Measurements from ENCODE around the gene PSMC3.

GRCh38 chr11:47390422-47390760 is 35.8 kb downstream of the PSMC3 start:
- TF ChIP-seq CTCF (IDR thresholded peaks at IDR 0.05; ENCODE audit: poor library complexity) (no peak), EZH2 (IDR thresholded peaks at IDR 0.05; ENCODE audit: borderline replicate concordance) (no peak), EZH2phosphoT487 (IDR thresholded peaks at IDR 0.05; ENCODE audit: low read depth, severe bottlenecking, unreplicated experiment) (no peak)
